ENCODE measurements around the gene ANKS6.

The ANKS6 gene

GRCh38 chr9:98772364-98773155, 23.8 kb downstream of the ANKS6 start:
- Mint-ChIP-seq H3K36me3 (peaks cover 22% of the 10 kb centered on the region), H3K9me3 (no peaks in the 10 kb centered on the region), H3K27ac (no peak overlapping the region), H3K4me1 (no peaks in the 10 kb centered on the region), H3K27me3 (no peaks in the 10 kb centered on the region), H3K4me3 (no peak overlapping the region)

- H3K36me3 Mint-ChIP-seq, result peaks cover 26% of the 10 kb centered on the region
- H3K4me1 Mint-ChIP-seq, result no peaks in the 10 kb centered on the region
- no peaks in the 10 kb centered on the region for H3K27me3 Mint-ChIP-seq
- no peaks in the 10 kb centered on the region for H3K9me3 Mint-ChIP-seq
- no peak overlapping the region for H3K27ac Mint-ChIP-seq
- no peak overlapping the region for H3K4me3 Mint-ChIP-seq
Observed at GRCh38 chr9:98771209-98771874, 25.0 kb downstream of the ANKS6 start.

GRCh38 chr9:98770717-98771116, 25.6 kb downstream of the ANKS6 start:
- no peak overlapping the region for H3K27ac Mint-ChIP-seq
- H3K36me3 Mint-ChIP-seq, result peaks cover 28% of the 10 kb centered on the region
- H3K9me3 Mint-ChIP-seq, result no peaks in the 10 kb centered on the region

GRCh38 chr9:98768344-98768743, 28.0 kb downstream of the ANKS6 start:
- H3K27me3 Mint-ChIP-seq, result no peaks in the 10 kb centered on the region
- no peak overlapping the region for H3K27ac Mint-ChIP-seq
- H3K4me1 Mint-ChIP-seq, result no peaks in the 10 kb centered on the region
- no peak overlapping the region for H3K4me3 Mint-ChIP-seq
- peaks cover 46% of the 10 kb centered on the region for H3K36me3 Mint-ChIP-seq
- peaks cover 9% of the 10 kb centered on the region for H3K9me3 Mint-ChIP-seq

More at GRCh38 chr9:98770717-98771116, 25.6 kb downstream of the ANKS6 start:
- H3K4me3 Mint-ChIP-seq, result no peak overlapping the region
- H3K27me3 Mint-ChIP-seq, result no peaks in the 10 kb centered on the region
- no peaks in the 10 kb centered on the region for H3K4me1 Mint-ChIP-seq

- H3K4me1 Mint-ChIP-seq, result no peaks in the 10 kb centered on the region
- peaks cover 9% of the 10 kb centered on the region for H3K9me3 Mint-ChIP-seq
- peaks cover 45% of the 10 kb centered on the region for H3K36me3 Mint-ChIP-seq
Observed at GRCh38 chr9:98767915-98768314, 28.4 kb downstream of the ANKS6 start.

GRCh38 chr9:98767196-98767595, 29.2 kb downstream of the ANKS6 start:
- Mint-ChIP-seq H3K4me1 (no peaks in the 10 kb centered on the region), H3K27me3 (no peaks in the 10 kb centered on the region)

More at GRCh38 chr9:98767915-98768314, 28.4 kb downstream of the ANKS6 start:
- Mint-ChIP-seq H3K27ac (no peak overlapping the region), H3K4me3 (no peak overlapping the region), H3K27me3 (no peaks in the 10 kb centered on the region)

GRCh38 chr9:98766586-98766985, 29.8 kb downstream of the ANKS6 start:
- Mint-ChIP-seq H3K4me3 (no peak overlapping the region), H3K9me3 (peaks cover 9% of the 10 kb centered on the region), H3K4me1 (no peaks in the 10 kb centered on the region), H3K27me3 (no peaks in the 10 kb centered on the region), H3K27ac (no peak overlapping the region), H3K36me3 (peaks cover 43% of the 10 kb centered on the region)

More at GRCh38 chr9:98767196-98767595, 29.2 kb downstream of the ANKS6 start:
- peaks cover 9% of the 10 kb centered on the region for H3K9me3 Mint-ChIP-seq
- no peak overlapping the region for H3K27ac Mint-ChIP-seq
- H3K36me3 Mint-ChIP-seq, result peaks cover 43% of the 10 kb centered on the region
- no peak overlapping the region for H3K4me3 Mint-ChIP-seq

GRCh38 chr9:98765256-98765655, 31.1 kb downstream of the ANKS6 start:
- H3K4me3 Mint-ChIP-seq, result no peak overlapping the region
- no peaks in the 10 kb centered on the region for H3K4me1 Mint-ChIP-seq
- H3K27me3 Mint-ChIP-seq, result no peaks in the 10 kb centered on the region
- H3K27ac Mint-ChIP-seq, result no peak overlapping the region
- H3K9me3 Mint-ChIP-seq, result peaks cover 9% of the 10 kb centered on the region
- peaks cover 45% of the 10 kb centered on the region for H3K36me3 Mint-ChIP-seq

- Mint-ChIP-seq H3K27ac (no peak overlapping the region), H3K4me1 (no peaks in the 10 kb centered on the region), H3K9me3 (peaks cover 9% of the 10 kb centered on the region), H3K4me3 (no peak overlapping the region), H3K27me3 (no peaks in the 10 kb centered on the region), H3K36me3 (peaks cover 46% of the 10 kb centered on the region)
Observed at GRCh38 chr9:98763986-98764745, 32.2 kb downstream of the ANKS6 start.

- Mint-ChIP-seq H3K27me3 (no peaks in the 10 kb centered on the region), H3K4me3 (no peak overlapping the region), H3K36me3 (peaks cover 49% of the 10 kb centered on the region), H3K4me1 (no peaks in the 10 kb centered on the region), H3K9me3 (peaks cover 15% of the 10 kb centered on the region), H3K27ac (no peak overlapping the region)
Observed at GRCh38 chr9:98760231-98760630, 36.1 kb downstream of the ANKS6 start.

- H3K36me3 Mint-ChIP-seq, result peaks cover 42% of the 10 kb centered on the region
Observed at GRCh38 chr9:98755006-98755618, 41.2 kb downstream of the ANKS6 start.

GRCh38 chr9:98751210-98751609, 45.1 kb downstream of the ANKS6 start:
- peaks cover 38% of the 10 kb centered on the region for H3K36me3 Mint-ChIP-seq
- H3K27ac Mint-ChIP-seq, result no peak overlapping the region
- H3K4me3 Mint-ChIP-seq, result no peak overlapping the region
- no peaks in the 10 kb centered on the region for H3K27me3 Mint-ChIP-seq
- H3K9me3 Mint-ChIP-seq, result no peaks in the 10 kb centered on the region
- H3K4me1 Mint-ChIP-seq, result no peaks in the 10 kb centered on the region

More at GRCh38 chr9:98755006-98755618, 41.2 kb downstream of the ANKS6 start:
- Mint-ChIP-seq H3K4me1 (no peaks in the 10 kb centered on the region), H3K27me3 (no peaks in the 10 kb centered on the region), H3K9me3 (peaks cover 5% of the 10 kb centered on the region), H3K27ac (no peak overlapping the region), H3K4me3 (no peak overlapping the region)

GRCh38 chr9:98750364-98751060, 45.8 kb downstream of the ANKS6 start:
- H3K4me3 Mint-ChIP-seq, result no peak overlapping the region
- H3K27me3 Mint-ChIP-seq, result no peaks in the 10 kb centered on the region
- peaks cover 41% of the 10 kb centered on the region for H3K36me3 Mint-ChIP-seq
- H3K4me1 Mint-ChIP-seq, result no peaks in the 10 kb centered on the region
- no peaks in the 10 kb centered on the region for H3K9me3 Mint-ChIP-seq
- no peak overlapping the region for H3K27ac Mint-ChIP-seq

- Mint-ChIP-seq H3K9me3 (no peaks in the 10 kb centered on the region), H3K4me3 (no peak overlapping the region), H3K36me3 (peaks cover 37% of the 10 kb centered on the region), H3K27ac (no peak overlapping the region), H3K27me3 (no peaks in the 10 kb centered on the region), H3K4me1 (no peaks in the 10 kb centered on the region)
Observed at GRCh38 chr9:98747476-98747875, 48.9 kb downstream of the ANKS6 start.

GRCh38 chr9:98745470-98745869, 50.9 kb downstream of the ANKS6 start:
- no peaks in the 10 kb centered on the region for H3K9me3 Mint-ChIP-seq
- H3K4me1 Mint-ChIP-seq, result no peaks in the 10 kb centered on the region
- peaks cover 33% of the 10 kb centered on the region for H3K36me3 Mint-ChIP-seq
- no peak overlapping the region for H3K27ac Mint-ChIP-seq
- H3K4me3 Mint-ChIP-seq, result no peak overlapping the region
- no peaks in the 10 kb centered on the region for H3K27me3 Mint-ChIP-seq
